SU-DHL-6 (cell line): ENCODE measurements around the gene HNRNPH3.

ENCODE experiments used
- H2AFZ ChIP-seq: fragments of 200-600 bp; sonication (generic); 2 replicates; pipeline ENCODE4 v1.6.1; 2014; ENCODE audit warnings: low read depth, mild to moderate bottlenecking, moderate library complexity, mixed read lengths, antibody characterized with exemption, low read length; ENCODE audit not compliant: severe bottlenecking
- H3F3A ChIP-seq: fragments of 200-600 bp; shearing (Covaris generic); 2 replicates; pipeline ENCODE4 v1.6.0; 2016; ENCODE audit warnings: antibody characterized with exemption, mild to moderate bottlenecking; ENCODE audit not compliant: insufficient read depth
- H3K27ac ChIP-seq: fragments of 200-600 bp; sonication (generic); 2 replicates; pipeline ENCODE4 v1.5.1; 2016; ENCODE audit warnings: low read depth, mild to moderate bottlenecking, low read length, moderate library complexity, mixed read lengths
- H3K27me3 ChIP-seq: fragments of 200-600 bp; sonication (generic), shearing (Covaris generic); 2 replicates; pipeline ENCODE4 v1.6.0; 2014; ENCODE audit warnings: mild to moderate bottlenecking, low read length
- H3K36me3 ChIP-seq: fragments of 200-600 bp; sonication (generic); 2 replicates; pipeline ENCODE4 v1.6.1; 2014; ENCODE audit warnings: mild to moderate bottlenecking, low read length, mixed read lengths
- H3K4me2 ChIP-seq: fragments of 300-600, 200-600 bp; shearing (Covaris generic), sonication (generic); 2 replicates; pipeline ENCODE4 v1.6.0; 2014; ENCODE audit warnings: low read length, low read depth, mild to moderate bottlenecking; ENCODE audit not compliant: poor library complexity, severe bottlenecking
- H3K4me3 ChIP-seq: fragments of 200-600 bp; sonication (generic); 2 replicates; pipeline ENCODE4 v1.5.1; 2014; ENCODE audit warnings: antibody characterized with exemption, low read length, mild to moderate bottlenecking, mixed read lengths; ENCODE audit not compliant: insufficient read depth, poor library complexity, severe bottlenecking
- H3K79me2 ChIP-seq: fragments of 200-600 bp; sonication (generic); 2 replicates; pipeline ENCODE4 v1.6.1; 2014; ENCODE audit warnings: mild to moderate bottlenecking, low read length, moderate library complexity; ENCODE audit not compliant: insufficient read depth
- H3K9ac ChIP-seq: fragments of 200-600 bp; sonication (generic); 2 replicates; pipeline ENCODE4 v1.7.0; 2014; ENCODE audit warnings: mild to moderate bottlenecking, low read length
- H3K9me2 ChIP-seq: fragments of 200-600 bp; sonication (generic); replicated peaks from 2 replicates; pipeline ENCODE4 v1.6.1; 2014; ENCODE audit warnings: low read length; ENCODE audit not compliant: insufficient read depth
- H3K9me3 ChIP-seq: fragments of 200-600 bp; sonication (generic); 2 replicates; pipeline ENCODE4 v1.6.1; 2014; ENCODE audit warnings: low read length, mixed read lengths; ENCODE audit not compliant: insufficient read depth
- H4K20me1 ChIP-seq: fragments of 200-600 bp; sonication (generic); 2 replicates; pipeline ENCODE4 v1.6.1; 2014; ENCODE audit warnings: low read depth, mild to moderate bottlenecking, antibody characterized with exemption, low read length, moderate library complexity, mixed read lengths
- CTCF ChIP-seq: fragments of 200-600 bp; sonication (generic); IDR thresholded peaks from one replicate; pipeline ENCODE4 v1.5.1; 2017; ENCODE audit warnings: antibody characterized with exemption, mild to moderate bottlenecking, low read length, moderate library complexity; ENCODE audit not compliant: insufficient read depth, poor library complexity, severe bottlenecking
- EZH2phosphoT487 ChIP-seq: fragments of 200-600 bp; sonication (generic), shearing (Covaris generic); conservative IDR thresholded peaks from 2 replicates; pipeline ENCODE4 v1.6.1; 2018; ENCODE audit warnings: mild to moderate bottlenecking, antibody characterized with exemption, low read length, moderate library complexity, mixed read lengths

The HNRNPH3 gene

GRCh38 chr10:68348265-68348741, 16.4 kb downstream of the HNRNPH3 start:
- Histone ChIP-seq H4K20me1 (peaks cover 5% of the 10 kb centered on the region), H2AFZ (no peak overlapping the region), H3K27me3 (no peaks in the 10 kb centered on the region), H3F3A (peaks cover 56% of the 10 kb centered on the region), H3K9ac (no peak overlapping the region), H3K9me3 (no peaks in the 10 kb centered on the region), H3K4me2 (no peak overlapping the region), H3K79me2 (no peaks in the 10 kb centered on the region), H3K36me3 (peaks cover 33% of the 10 kb centered on the region), H3K9me2 (no peaks in the 10 kb centered on the region), H3K27ac (no peak overlapping the region), H3K4me3 (no peak overlapping the region)
- TF ChIP-seq EZH2phosphoT487, result no peak
- peak; percentile 74 for TF ChIP-seq CTCF

GRCh38 chr10:68353537-68353936, 21.7 kb downstream of the HNRNPH3 start:
- TF ChIP-seq CTCF (no peak), EZH2phosphoT487 (no peak)
- H3K9ac ChIP-seq, result no peak overlapping the region
- no peaks in the 10 kb centered on the region for H3K79me2 ChIP-seq
- H3K9me3 ChIP-seq, result no peaks in the 10 kb centered on the region
- H3K9me2 ChIP-seq, result no peaks in the 10 kb centered on the region
- H3F3A ChIP-seq, result peaks cover 4% of the 10 kb centered on the region
- H3K27ac ChIP-seq, result no peak overlapping the region
- no peaks in the 10 kb centered on the region for H4K20me1 ChIP-seq
- H3K4me2 ChIP-seq, result no peak overlapping the region
- no peak overlapping the region for H3K4me3 ChIP-seq
- no peaks in the 10 kb centered on the region for H3K27me3 ChIP-seq
- H3K36me3 ChIP-seq, result no peaks in the 10 kb centered on the region
- H2AFZ ChIP-seq, result no peak overlapping the region

- Histone ChIP-seq H3K4me2 (no peak overlapping the region), H3K27me3 (no peaks in the 10 kb centered on the region), H4K20me1 (no peaks in the 10 kb centered on the region), H3K79me2 (no peaks in the 10 kb centered on the region), H3K9me2 (no peaks in the 10 kb centered on the region), H3K9ac (no peak overlapping the region), H3K9me3 (no peaks in the 10 kb centered on the region), H2AFZ (no peak overlapping the region), H3F3A (no peaks in the 10 kb centered on the region), H3K4me3 (no peak overlapping the region), H3K27ac (no peak overlapping the region), H3K36me3 (peaks cover 4% of the 10 kb centered on the region; the same call in 1 of the 2 replicates)
- TF ChIP-seq CTCF (no peak), EZH2phosphoT487 (no peak)
Observed at GRCh38 chr10:68359189-68359588, 27.3 kb downstream of the HNRNPH3 start.
